ENCODE measurements around the gene NLE1. TPM values are rescaled to one million over a fixed set of nuclear protein-coding genes. Genes with fewer than 3 reads are reported as not detected.

NLE1 gene
- total and polyA plus RNA-seq, 2 of the 8 experiments (the other 6 are each of a cell fraction or from before 2014, with no cell fraction given), result 50.4 to 51.5 TPM

DNA sequence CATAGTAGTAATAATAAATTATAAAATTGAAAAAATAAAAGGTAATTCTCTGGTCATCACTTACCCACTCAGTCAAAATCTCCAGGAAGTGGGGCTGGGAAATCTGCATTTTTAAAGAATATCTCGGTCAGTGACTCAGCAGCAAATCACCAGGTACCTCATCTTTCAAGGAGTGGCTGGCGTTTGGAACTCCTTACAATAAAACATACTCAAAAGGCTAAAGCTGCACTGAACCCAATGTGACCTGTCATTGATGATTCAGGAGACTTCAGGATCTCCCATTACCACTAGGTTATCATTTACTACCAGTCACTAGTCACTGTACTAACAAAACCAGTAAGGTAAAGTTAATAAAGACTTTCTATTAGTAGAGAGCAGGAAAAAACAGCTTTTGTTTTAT is 57.1 kb downstream of the NLE1 start:
- POLR2A ChIA-PET (ENCODE audit: partially characterized antibody), result interaction anchor here (1.3 to 1.6 kb wide), 3 partner anchors 10 to 66 kb away, joined by 3 to 5 read pairs (median 4); no protein-coding TSS in a partner anchor
- no peak for FAIRE-seq
- H2AFZ ChIP-seq (ENCODE audit: low read length), result no peak overlapping the region
- no peak overlapping the region for H4K91ac ChIP-seq (replicated peaks; ENCODE audit: insufficient read length, low read length)
- CTCF ChIA-PET (ENCODE audit: partially characterized antibody), result interaction anchor here (0.6 to 2.5 kb wide), 7 partner anchors 8 to 85 kb away, joined by 3 to 8 read pairs (median 3); partner anchors contain the start of gene RAD51D
- peaks cover 0 to 2% of the 10 kb centered on the region in 2 experiments; a peak in 1 of 4 replicates for H3K79me2 ChIP-seq (ENCODE audit: control insufficient read depth in 1 of 2, insufficient read depth in 2 of 2, low read length in 2 of 2)
- no peak for TF ChIP-seq USF2 (IDR thresholded peaks at IDR 0.05; ENCODE audit: low read length)
- no peak for TF ChIP-seq ZNF274 (IDR thresholded peaks at IDR 0.05; ENCODE audit: borderline replicate concordance, extremely low read depth, low read length)
- no peak overlapping the region for H2BK15ac ChIP-seq (ENCODE audit: low read length)
- H2BK20ac ChIP-seq (ENCODE audit: low read length), result no peak overlapping the region
- H3K9me3 ChIP-seq (ENCODE audit: insufficient read depth in 2 of 2, low read depth in 1 of 2, low read length in 1 of 2), result no peaks in the 10 kb centered on the region
- H3K23me2 ChIP-seq (ENCODE audit: low read depth, low read length), result peaks cover 12% of the 10 kb centered on the region; the same call in 1 of the 2 replicates
- H3K4me3 ChIP-seq (ENCODE audit: extremely low read depth in 1 of 4, insufficient read depth in 2 of 4, low read depth in 3 of 4, low read length in 4 of 4), result no peak overlapping the region
- H3K4me1 ChIP-seq (replicated peaks in 1 of 4; ENCODE audit: control insufficient read depth in 3 of 4, insufficient read depth in 4 of 4, low read length in 3 of 4), result peaks cover 8 to 26% (median 14%) of the 10 kb centered on the region in 4 experiments
- WGBS, 2 experiments (ENCODE audit: extremely low coverage in 1 of 2, insufficient coverage in 1 of 2, insufficient read length in 1 of 2, insufficient replicate concordance in 2 of 2, low coverage in 1 of 2, low lambda C conversion rate in 2 of 2, missing lambda C conversion rate in 1 of 2), result 54% methylated on average over 2 of the region's 2 CpGs; no CpG with 5 or more reads in 1 of the 2 experiments
- H2BK120ac ChIP-seq (replicated peaks; ENCODE audit: low read depth, low read length), result no peak overlapping the region
- no peak overlapping the region for H3K4me2 ChIP-seq (ENCODE audit: insufficient read depth in 1 of 2, low read depth in 2 of 2, low read length in 2 of 2)
- no peak overlapping the region for H3K23ac ChIP-seq (ENCODE audit: insufficient read length)
- DNase-seq (ENCODE audit: low read depth in 1 of 2, low spot score in 2 of 2), result no peak
- no peaks in the 10 kb centered on the region; the same call in 1 of the 2 replicates for H3K79me1 ChIP-seq (ENCODE audit: low read depth, low read length)
- no peaks in the 10 kb centered on the region for H3K27me3 ChIP-seq (replicated peaks in 1 of 4; ENCODE audit: control insufficient read depth in 3 of 4, extremely low read depth in 1 of 4, insufficient read depth in 3 of 4, low read length in 3 of 4)
- H4K20me1 ChIP-seq (replicated peaks in 1 of 2; ENCODE audit: control insufficient read depth in 1 of 2, insufficient read depth in 2 of 2, low read length in 2 of 2), result no peaks in the 10 kb centered on the region
- no peak overlapping the region for H3K4ac ChIP-seq (replicated peaks; ENCODE audit: insufficient read length, low read depth, low read length)
- no peaks in the 10 kb centered on the region for H3K36me3 ChIP-seq (ENCODE audit: control insufficient read depth in 2 of 4, insufficient read depth in 4 of 4, low read length in 3 of 4)
- no peak overlapping the region for H4K8ac ChIP-seq (ENCODE audit: extremely low read depth, insufficient read depth, low read length)
- H2AK5ac ChIP-seq (ENCODE audit: low read depth, low read length), result no peak overlapping the region
- H4K5ac ChIP-seq (ENCODE audit: insufficient read length, low read depth, low read length), result no peak overlapping the region
- no peak overlapping the region for H3K9ac ChIP-seq (replicated peaks in 1 of 4; ENCODE audit: extremely low read depth in 1 of 4, low read depth in 3 of 4, low read length in 3 of 4)
- H3K14ac ChIP-seq (ENCODE audit: insufficient read length), result no peak overlapping the region
- H3K18ac ChIP-seq (ENCODE audit: extremely low read depth, low read length), result no peak overlapping the region
- no peak overlapping the region for H3K56ac ChIP-seq (replicated peaks; ENCODE audit: insufficient read length, low read depth, low read length)
- no peak overlapping the region for H2BK12ac ChIP-seq (ENCODE audit: low read depth, low read length)
- no peak overlapping the region for H3K27ac ChIP-seq (ENCODE audit: low read depth, low read length)
- H2BK5ac ChIP-seq (ENCODE audit: low read depth, low read length), result no peak overlapping the region
